ENCODE data around the gene CABLES1.

CABLES1 gene

GRCh38 chr18:23178201-23178600 is 42.9 kb downstream of the CABLES1 start:
- Histone ChIP-seq H3K36me3 (ENCODE audit: control insufficient read depth in 2 of 2, insufficient read depth in 2 of 2, low read length in 2 of 2) (no peaks in the 10 kb centered on the region), H3K4me3 (ENCODE audit: low read length in 2 of 2) (no peak overlapping the region), H3K27ac (ENCODE audit: low read depth in 2 of 2, low read length in 2 of 2) (no peak overlapping the region), H3K9ac (ENCODE audit: low read depth in 1 of 2, low read length in 2 of 2) (no peak overlapping the region), H3K9me3 (ENCODE audit: control insufficient read depth in 2 of 2, low read length in 2 of 2) (no peaks in the 10 kb centered on the region), H3K27me3 (ENCODE audit: control insufficient read depth in 2 of 2, insufficient read depth in 2 of 2, low read length in 2 of 2) (no peaks in the 10 kb centered on the region), H3K4me1 (ENCODE audit: control insufficient read depth in 2 of 2, insufficient read depth in 2 of 2, low read length in 2 of 2) (no peaks in the 10 kb centered on the region)

GRCh38 chr18:23178661-23179081 is 43.4 kb downstream of the CABLES1 start:
- Histone ChIP-seq H3K9ac (ENCODE audit: low read depth in 1 of 2, low read length in 2 of 2) (no peak overlapping the region), H3K4me3 (ENCODE audit: low read length in 2 of 2) (no peak overlapping the region), H3K27ac (ENCODE audit: low read depth in 2 of 2, low read length in 2 of 2) (no peak overlapping the region), H3K27me3 (ENCODE audit: control insufficient read depth in 2 of 2, insufficient read depth in 2 of 2, low read length in 2 of 2) (no peaks in the 10 kb centered on the region), H3K4me1 (ENCODE audit: control insufficient read depth in 2 of 2, insufficient read depth in 2 of 2, low read length in 2 of 2) (no peaks in the 10 kb centered on the region), H3K36me3 (ENCODE audit: control insufficient read depth in 2 of 2, insufficient read depth in 2 of 2, low read length in 2 of 2) (no peaks in the 10 kb centered on the region), H3K9me3 (ENCODE audit: control insufficient read depth in 2 of 2, low read length in 2 of 2) (no peaks in the 10 kb centered on the region)

GRCh38 chr18:23179416-23179815 is 44.1 kb downstream of the CABLES1 start:
- Histone ChIP-seq H3K27ac (ENCODE audit: low read depth in 2 of 2, low read length in 2 of 2) (no peak overlapping the region), H3K36me3 (ENCODE audit: control insufficient read depth in 2 of 2, insufficient read depth in 2 of 2, low read length in 2 of 2) (no peaks in the 10 kb centered on the region)

GRCh38 chr18:23181547-23181946 is 46.3 kb downstream of the CABLES1 start:
- Histone ChIP-seq H3K27me3 (ENCODE audit: control insufficient read depth in 2 of 2, insufficient read depth in 2 of 2, low read length in 2 of 2) (no peaks in the 10 kb centered on the region), H3K36me3 (ENCODE audit: control insufficient read depth in 2 of 2, insufficient read depth in 2 of 2, low read length in 2 of 2) (no peaks in the 10 kb centered on the region), H3K4me3 (ENCODE audit: low read length in 2 of 2) (no peak overlapping the region), H3K4me1 (ENCODE audit: control insufficient read depth in 2 of 2, insufficient read depth in 2 of 2, low read length in 2 of 2) (no peaks in the 10 kb centered on the region), H3K9ac (ENCODE audit: low read depth in 1 of 2, low read length in 2 of 2) (no peak overlapping the region), H3K27ac (ENCODE audit: low read depth in 2 of 2, low read length in 2 of 2) (no peak overlapping the region), H3K9me3 (ENCODE audit: control insufficient read depth in 2 of 2, low read length in 2 of 2) (no peaks in the 10 kb centered on the region)

More at GRCh38 chr18:23179416-23179815, 44.1 kb downstream of the CABLES1 start:
- Histone ChIP-seq H3K9me3 (ENCODE audit: control insufficient read depth in 2 of 2, low read length in 2 of 2) (no peaks in the 10 kb centered on the region), H3K9ac (ENCODE audit: low read depth in 1 of 2, low read length in 2 of 2) (no peak overlapping the region), H3K4me1 (ENCODE audit: control insufficient read depth in 2 of 2, insufficient read depth in 2 of 2, low read length in 2 of 2) (no peaks in the 10 kb centered on the region), H3K27me3 (ENCODE audit: control insufficient read depth in 2 of 2, insufficient read depth in 2 of 2, low read length in 2 of 2) (no peaks in the 10 kb centered on the region), H3K4me3 (ENCODE audit: low read length in 2 of 2) (no peak overlapping the region)

- Histone ChIP-seq H3K36me3 (ENCODE audit: control insufficient read depth in 2 of 2, insufficient read depth in 2 of 2, low read length in 2 of 2) (no peaks in the 10 kb centered on the region), H3K9me3 (ENCODE audit: control insufficient read depth in 2 of 2, low read length in 2 of 2) (no peaks in the 10 kb centered on the region), H3K27ac (ENCODE audit: low read depth in 2 of 2, low read length in 2 of 2) (no peak overlapping the region), H3K4me1 (ENCODE audit: control insufficient read depth in 2 of 2, insufficient read depth in 2 of 2, low read length in 2 of 2) (no peaks in the 10 kb centered on the region), H3K4me3 (ENCODE audit: low read length in 2 of 2) (no peak overlapping the region), H3K9ac (ENCODE audit: low read depth in 1 of 2, low read length in 2 of 2) (no peak overlapping the region), H3K27me3 (ENCODE audit: control insufficient read depth in 2 of 2, insufficient read depth in 2 of 2, low read length in 2 of 2) (no peaks in the 10 kb centered on the region)
These were observed 47.3 kb downstream of the CABLES1 start for GRCh38 chr18:23182606-23183005.

GRCh38 chr18:23183411-23184150 is 48.3 kb downstream of the CABLES1 start:
- Histone ChIP-seq H3K36me3 (ENCODE audit: control insufficient read depth in 2 of 2, insufficient read depth in 2 of 2, low read length in 2 of 2) (no peaks in the 10 kb centered on the region), H3K4me3 (ENCODE audit: low read length in 2 of 2) (no peak overlapping the region), H3K27me3 (ENCODE audit: control insufficient read depth in 2 of 2, insufficient read depth in 2 of 2, low read length in 2 of 2) (no peaks in the 10 kb centered on the region), H3K4me1 (ENCODE audit: control insufficient read depth in 2 of 2, insufficient read depth in 2 of 2, low read length in 2 of 2) (no peaks in the 10 kb centered on the region), H3K27ac (ENCODE audit: low read depth in 2 of 2, low read length in 2 of 2) (no peak overlapping the region), H3K9me3 (ENCODE audit: control insufficient read depth in 2 of 2, low read length in 2 of 2) (no peaks in the 10 kb centered on the region), H3K9ac (ENCODE audit: low read depth in 1 of 2, low read length in 2 of 2) (no peak overlapping the region)

- no peaks in the 10 kb centered on the region for H3K27me3 ChIP-seq (ENCODE audit: control insufficient read depth in 2 of 2, insufficient read depth in 2 of 2, low read length in 2 of 2)
- no peak overlapping the region for H3K9ac ChIP-seq (ENCODE audit: low read depth in 1 of 2, low read length in 2 of 2)
- H3K4me3 ChIP-seq (ENCODE audit: low read length in 2 of 2), result no peak overlapping the region
- H3K4me1 ChIP-seq (ENCODE audit: control insufficient read depth in 2 of 2, insufficient read depth in 2 of 2, low read length in 2 of 2), result peaks cover 0 to 1% of the 10 kb centered on the region in 2 donors
- no peaks in the 10 kb centered on the region for H3K36me3 ChIP-seq (ENCODE audit: control insufficient read depth in 2 of 2, insufficient read depth in 2 of 2, low read length in 2 of 2)
- H3K27ac ChIP-seq (ENCODE audit: low read depth in 2 of 2, low read length in 2 of 2), result no peak overlapping the region
- no peaks in the 10 kb centered on the region for H3K9me3 ChIP-seq (ENCODE audit: control insufficient read depth in 2 of 2, low read length in 2 of 2)
These were observed 51.5 kb downstream of the CABLES1 start for GRCh38 chr18:23186781-23187180.

GRCh38 chr18:23188068-23188760 is 52.9 kb downstream of the CABLES1 start:
- no peaks in the 10 kb centered on the region for H3K9me3 ChIP-seq (ENCODE audit: control insufficient read depth in 2 of 2, low read length in 2 of 2)
- H3K27ac ChIP-seq (ENCODE audit: low read depth in 2 of 2, low read length in 2 of 2), result no peak overlapping the region
- no peaks in the 10 kb centered on the region for H3K36me3 ChIP-seq (ENCODE audit: control insufficient read depth in 2 of 2, insufficient read depth in 2 of 2, low read length in 2 of 2)
- H3K4me3 ChIP-seq (ENCODE audit: low read length in 2 of 2), result no peak overlapping the region
- peaks cover 4 to 6% of the 10 kb centered on the region in 2 donors for H3K4me1 ChIP-seq (ENCODE audit: control insufficient read depth in 2 of 2, insufficient read depth in 2 of 2, low read length in 2 of 2)
- H3K9ac ChIP-seq (ENCODE audit: low read depth in 1 of 2, low read length in 2 of 2), result no peak overlapping the region
- no peaks in the 10 kb centered on the region for H3K27me3 ChIP-seq (ENCODE audit: control insufficient read depth in 2 of 2, insufficient read depth in 2 of 2, low read length in 2 of 2)

GRCh38 chr18:23189099-23189498 is 53.8 kb downstream of the CABLES1 start:
- Histone ChIP-seq H3K9me3 (ENCODE audit: control insufficient read depth in 2 of 2, low read length in 2 of 2) (no peaks in the 10 kb centered on the region), H3K4me1 (ENCODE audit: control insufficient read depth in 2 of 2, insufficient read depth in 2 of 2, low read length in 2 of 2) (peaks cover 4 to 6% of the 10 kb centered on the region in 2 donors), H3K4me3 (ENCODE audit: low read length in 2 of 2) (no peak overlapping the region), H3K27ac (ENCODE audit: low read depth in 2 of 2, low read length in 2 of 2) (no peak overlapping the region), H3K9ac (ENCODE audit: low read depth in 1 of 2, low read length in 2 of 2) (no peak overlapping the region), H3K27me3 (ENCODE audit: control insufficient read depth in 2 of 2, insufficient read depth in 2 of 2, low read length in 2 of 2) (no peaks in the 10 kb centered on the region), H3K36me3 (ENCODE audit: control insufficient read depth in 2 of 2, insufficient read depth in 2 of 2, low read length in 2 of 2) (no peaks in the 10 kb centered on the region)

- H3K27ac ChIP-seq (ENCODE audit: low read depth in 2 of 2, low read length in 2 of 2), result no peak overlapping the region
- no peak overlapping the region for H3K9ac ChIP-seq (ENCODE audit: low read depth in 1 of 2, low read length in 2 of 2)
- H3K4me1 ChIP-seq (ENCODE audit: control insufficient read depth in 2 of 2, insufficient read depth in 2 of 2, low read length in 2 of 2), result peaks cover 4 to 7% of the 10 kb centered on the region in 2 donors
- no peaks in the 10 kb centered on the region for H3K27me3 ChIP-seq (ENCODE audit: control insufficient read depth in 2 of 2, insufficient read depth in 2 of 2, low read length in 2 of 2)
- no peaks in the 10 kb centered on the region for H3K9me3 ChIP-seq (ENCODE audit: control insufficient read depth in 2 of 2, low read length in 2 of 2)
- H3K36me3 ChIP-seq (ENCODE audit: control insufficient read depth in 2 of 2, insufficient read depth in 2 of 2, low read length in 2 of 2), result no peaks in the 10 kb centered on the region
- H3K4me3 ChIP-seq (ENCODE audit: low read length in 2 of 2), result no peak overlapping the region
These were observed 54.7 kb downstream of the CABLES1 start for GRCh38 chr18:23189768-23190661.

Measured in mucosa of rectum (tissue), 2 donors.